Measurements from ENCODE around the gene MYOT.
"Not testable (repeated sequence)": the region's sequence is repeated elsewhere in the genome, so short reads cannot be mapped to it uniquely, and the experiment has no call there.

MYOT gene

GRCh38 chr5:137867664-137868063 lies at the start of gene MYOT:
Gene MYOT, plus strand, starts transcription at chr5:137867860. Its CDS starts 2,792 bp downstream, at chr5:137870652.
- DNase-seq: peak; percentile 47

GRCh38 chr5:137819766-137820165 lies 47.9 kb upstream of the MYOT start:
- DNase-seq: no peak

GRCh38 chr5:137822158-137822764 lies 45.4 kb upstream of the MYOT start:
- peak; percentile 83 for DNase-seq

- DNase-seq: no peak
Observed at GRCh38 chr5:137822984-137823383, 44.7 kb upstream of the MYOT start.

- DNase-seq: no peak
Observed at GRCh38 chr5:137825165-137825564, 42.5 kb upstream of the MYOT start.

GRCh38 chr5:137826067-137826466 lies 41.6 kb upstream of the MYOT start:
- DNase-seq: no peak

- no peak for DNase-seq
Observed at GRCh38 chr5:137828180-137828579, 39.5 kb upstream of the MYOT start.

GRCh38 chr5:137828664-137829063 lies 39.0 kb upstream of the MYOT start:
- no peak for DNase-seq

GRCh38 chr5:137831105-137831504 lies 36.6 kb upstream of the MYOT start:
- no peak for DNase-seq

- no peak for DNase-seq
Observed at GRCh38 chr5:137831526-137831925, 36.1 kb upstream of the MYOT start.

GRCh38 chr5:137832416-137832815 lies 35.2 kb upstream of the MYOT start:
- DNase-seq: no peak

GRCh38 chr5:137833463-137833862 lies 34.2 kb upstream of the MYOT start:
- DNase-seq: no peak

GRCh38 chr5:137834498-137835049 lies 33.1 kb upstream of the MYOT start:
- no peak for DNase-seq

- no peak for DNase-seq
Observed at GRCh38 chr5:137836298-137836697, 31.4 kb upstream of the MYOT start.

GRCh38 chr5:137836997-137837396 lies 30.7 kb upstream of the MYOT start:
- no peak for DNase-seq

- no peak for DNase-seq
Observed at GRCh38 chr5:137837491-137838394, 29.9 kb upstream of the MYOT start.

- DNase-seq: peak; percentile 38
Observed at GRCh38 chr5:137838976-137839375, 28.7 kb upstream of the MYOT start.

- DNase-seq: no peak
Observed at GRCh38 chr5:137842296-137842695, 25.4 kb upstream of the MYOT start.

- no peak for DNase-seq
Observed at GRCh38 chr5:137843676-137844299, 23.9 kb upstream of the MYOT start.

- DNase-seq: no peak
Observed at GRCh38 chr5:137845472-137845871, 22.2 kb upstream of the MYOT start.

- no peak for DNase-seq
Observed at GRCh38 chr5:137847687-137848086, 20.0 kb upstream of the MYOT start.

- not testable (repeated sequence) for DNase-seq
Observed at GRCh38 chr5:137853165-137853564, 14.5 kb upstream of the MYOT start.

GRCh38 chr5:137856201-137856600 lies 11.5 kb upstream of the MYOT start:
- no peak for DNase-seq
